Progenitor cell of endocrine pancreas (in vitro differentiated cells): ENCODE measurements around the gene TRIM50. TPM values are rescaled to one million over a fixed set of nuclear protein-coding genes. Genes with fewer than 3 reads are reported as not detected.
A peak's percentile ranks its signal among the peaks of the same experiment; 100 is the strongest.
"Not testable (repeated sequence)": the region's sequence is repeated elsewhere in the genome, so short reads cannot be mapped to it uniquely, and the experiment has no call there.

ENCODE experiments used
- DNase-seq: peaks from one replicate; pipeline ENCODE4 v3.0.0; 2021; ENCODE audit warnings: low spot score; ENCODE audit not compliant: unreplicated experiment
- H3K27ac Mint-ChIP-seq: 2 replicates; pipeline ENCODE4 v1.8.0; 2021; ENCODE audit warnings: mild to moderate bottlenecking, moderate library complexity, mixed read lengths
- H3K27me3 Mint-ChIP-seq: 2 replicates; pipeline ENCODE4 v1.8.0; 2021; ENCODE audit warnings: mixed read lengths
- H3K36me3 Mint-ChIP-seq: 2 replicates; pipeline ENCODE4 v1.8.0; 2022; ENCODE audit warnings: mixed read lengths; ENCODE audit not compliant: insufficient read depth
- H3K4me1 Mint-ChIP-seq: 2 replicates; pipeline ENCODE4 v1.8.0; 2021; ENCODE audit warnings: low read depth, mixed read lengths
- H3K4me3 Mint-ChIP-seq: 2 replicates; pipeline ENCODE4 v1.8.0; 2021; ENCODE audit warnings: low read depth, mild to moderate bottlenecking, moderate library complexity, mixed read lengths
- H3K9me3 Mint-ChIP-seq: 2 replicates; pipeline ENCODE4 v1.8.0; 2021; ENCODE audit warnings: low read depth, mixed read lengths
- total RNA-seq: library from RNA; stranded (reverse); gene quantifications from 2 replicates; pipeline ENCODE4 v1.2.1, GENCODE V29; 2021
- TF ChIP-seq, protein P1 (sequence below): fragments of 200-600 bp; sonication (generic); IDR thresholded peaks from one replicate; pipeline ENCODE4 v1.5.0; 2021; ENCODE audit warnings: antibody characterized with exemption, mild to moderate bottlenecking; ENCODE audit not compliant: unreplicated experiment

The TRIM50 gene
- total RNA-seq, 1 donor from 2014 or later, result 10.9 TPM

DNA sequence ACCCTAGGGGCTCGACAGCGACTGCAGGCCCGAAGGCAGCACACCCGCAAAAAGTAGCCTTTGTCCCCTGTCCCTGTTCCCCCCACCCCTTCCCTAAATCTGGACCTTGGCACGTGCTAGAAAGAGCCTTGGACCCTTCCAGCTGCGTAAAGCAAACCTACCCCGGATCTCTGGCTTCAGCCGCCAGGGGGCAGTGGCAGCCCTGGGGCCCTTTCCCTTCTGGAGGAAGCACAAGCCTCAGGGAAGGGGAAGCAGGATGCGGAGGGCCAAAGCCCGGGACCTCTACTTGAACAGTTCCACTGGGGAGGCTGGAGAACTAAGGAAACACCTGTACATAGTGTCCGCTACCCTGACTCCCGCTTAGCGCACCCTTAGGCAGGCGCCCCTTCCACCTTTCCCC lies 26.8 kb downstream of the TRIM50 start:
- H3K4me3 Mint-ChIP-seq, DNase-seq, H3K36me3 Mint-ChIP-seq, H3K9me3 Mint-ChIP-seq, H3K4me1 Mint-ChIP-seq, H3K27me3 Mint-ChIP-seq, H3K27ac Mint-ChIP-seq: not testable (repeated sequence)
- TF ChIP-seq, protein P1, sequence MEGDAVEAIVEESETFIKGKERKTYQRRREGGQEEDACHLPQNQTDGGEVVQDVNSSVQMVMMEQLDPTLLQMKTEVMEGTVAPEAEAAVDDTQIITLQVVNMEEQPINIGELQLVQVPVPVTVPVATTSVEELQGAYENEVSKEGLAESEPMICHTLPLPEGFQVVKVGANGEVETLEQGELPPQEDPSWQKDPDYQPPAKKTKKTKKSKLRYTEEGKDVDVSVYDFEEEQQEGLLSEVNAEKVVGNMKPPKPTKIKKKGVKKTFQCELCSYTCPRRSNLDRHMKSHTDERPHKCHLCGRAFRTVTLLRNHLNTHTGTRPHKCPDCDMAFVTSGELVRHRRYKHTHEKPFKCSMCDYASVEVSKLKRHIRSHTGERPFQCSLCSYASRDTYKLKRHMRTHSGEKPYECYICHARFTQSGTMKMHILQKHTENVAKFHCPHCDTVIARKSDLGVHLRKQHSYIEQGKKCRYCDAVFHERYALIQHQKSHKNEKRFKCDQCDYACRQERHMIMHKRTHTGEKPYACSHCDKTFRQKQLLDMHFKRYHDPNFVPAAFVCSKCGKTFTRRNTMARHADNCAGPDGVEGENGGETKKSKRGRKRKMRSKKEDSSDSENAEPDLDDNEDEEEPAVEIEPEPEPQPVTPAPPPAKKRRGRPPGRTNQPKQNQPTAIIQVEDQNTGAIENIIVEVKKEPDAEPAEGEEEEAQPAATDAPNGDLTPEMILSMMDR, result peak; percentile 15

DNA sequence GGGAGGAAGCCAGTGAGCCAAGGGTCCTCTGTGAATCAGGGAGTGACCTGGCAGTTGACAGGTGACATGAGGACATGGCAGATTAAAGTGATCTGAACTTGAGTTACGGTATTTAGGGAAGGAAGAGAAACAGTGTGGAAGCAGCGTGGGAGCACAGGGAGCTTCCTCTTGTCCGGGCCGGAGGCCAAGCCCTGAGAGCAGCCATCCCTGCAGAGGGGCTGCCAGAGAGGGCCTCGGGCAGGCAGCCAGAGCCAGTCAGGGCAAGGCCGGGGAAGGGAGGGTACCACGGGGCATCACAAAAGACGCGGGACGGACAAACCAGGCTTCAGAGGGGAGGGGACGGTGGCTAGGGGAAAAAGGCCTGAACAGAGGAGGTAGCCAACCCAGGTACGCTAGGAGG lies 28.1 kb downstream of the TRIM50 start:
- not testable (repeated sequence) for H3K4me3 Mint-ChIP-seq, H3K4me1 Mint-ChIP-seq, DNase-seq, H3K36me3 Mint-ChIP-seq, H3K27me3 Mint-ChIP-seq, H3K9me3 Mint-ChIP-seq, H3K27ac Mint-ChIP-seq

DNA sequence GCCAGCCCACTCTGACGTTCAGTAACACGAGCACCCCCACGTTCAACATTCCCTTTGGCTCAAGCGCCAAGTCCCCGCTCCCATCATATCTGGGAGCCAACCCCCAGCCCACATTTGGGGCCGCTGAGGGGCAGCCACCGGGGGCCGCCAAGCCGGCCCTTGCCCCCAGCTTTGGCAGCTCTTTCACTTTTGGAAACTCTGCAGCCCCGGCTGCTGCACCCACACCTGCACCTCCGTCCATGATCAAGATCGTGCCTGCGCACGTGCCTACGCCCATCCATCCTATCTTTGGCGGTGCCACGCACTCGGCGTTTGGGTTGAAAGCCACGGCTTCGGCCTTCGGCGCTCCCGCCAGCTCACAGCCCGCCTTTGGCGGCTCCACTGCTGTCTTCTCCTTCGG lies 30.2 kb downstream of the TRIM50 start:
- not testable (repeated sequence) for H3K27me3 Mint-ChIP-seq, H3K27ac Mint-ChIP-seq, H3K4me1 Mint-ChIP-seq, DNase-seq, H3K36me3 Mint-ChIP-seq, H3K4me3 Mint-ChIP-seq, H3K9me3 Mint-ChIP-seq

DNA sequence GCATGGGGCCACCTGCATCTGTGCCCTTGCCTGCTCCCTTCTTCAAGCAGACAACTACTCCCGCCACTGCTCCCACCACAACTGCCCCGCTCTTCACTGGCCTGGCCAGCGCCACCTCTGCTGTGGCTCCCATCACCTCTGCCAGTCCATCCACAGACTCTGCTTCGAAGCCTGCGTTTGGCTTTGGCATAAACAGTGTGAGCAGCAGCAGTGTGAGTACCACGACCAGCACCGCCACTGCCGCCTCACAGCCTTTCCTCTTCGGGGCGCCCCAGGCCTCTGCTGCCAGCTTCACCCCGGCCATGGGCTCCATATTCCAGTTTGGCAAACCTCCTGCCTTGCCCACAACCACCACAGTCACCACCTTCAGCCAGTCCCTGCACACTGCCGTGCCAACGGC lies 30.6 kb downstream of the TRIM50 start:
- H3K9me3 Mint-ChIP-seq, H3K36me3 Mint-ChIP-seq, H3K4me3 Mint-ChIP-seq, DNase-seq, H3K4me1 Mint-ChIP-seq, H3K27ac Mint-ChIP-seq, H3K27me3 Mint-ChIP-seq: not testable (repeated sequence)

DNA sequence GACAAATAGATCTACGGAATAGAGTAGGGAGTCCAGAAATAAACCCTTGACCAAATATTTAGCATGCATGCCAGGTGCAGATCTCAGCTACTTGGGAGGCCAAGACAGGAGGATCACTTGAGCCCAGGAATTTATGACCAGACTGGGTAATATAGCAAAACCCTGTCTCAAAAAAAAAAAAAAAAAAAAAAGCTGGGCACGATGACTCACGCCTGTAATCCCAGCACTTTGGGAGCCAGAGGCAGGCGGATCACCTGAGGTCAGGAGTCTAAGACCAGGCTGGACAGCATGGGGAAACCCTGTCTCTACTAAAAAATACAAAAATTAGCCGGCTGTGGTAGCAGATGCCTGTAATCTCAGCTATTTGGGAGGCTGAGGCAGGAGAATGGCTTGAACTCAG lies 50.7 kb downstream of the TRIM50 start:
- not testable (repeated sequence) for H3K36me3 Mint-ChIP-seq, H3K4me1 Mint-ChIP-seq, H3K27ac Mint-ChIP-seq, H3K4me3 Mint-ChIP-seq, H3K9me3 Mint-ChIP-seq, H3K27me3 Mint-ChIP-seq, DNase-seq

GRCh38 chr7:73267813-73268212 lies 60.1 kb downstream of the TRIM50 start:
- not testable (repeated sequence) for H3K36me3 Mint-ChIP-seq, H3K4me3 Mint-ChIP-seq

DNA sequence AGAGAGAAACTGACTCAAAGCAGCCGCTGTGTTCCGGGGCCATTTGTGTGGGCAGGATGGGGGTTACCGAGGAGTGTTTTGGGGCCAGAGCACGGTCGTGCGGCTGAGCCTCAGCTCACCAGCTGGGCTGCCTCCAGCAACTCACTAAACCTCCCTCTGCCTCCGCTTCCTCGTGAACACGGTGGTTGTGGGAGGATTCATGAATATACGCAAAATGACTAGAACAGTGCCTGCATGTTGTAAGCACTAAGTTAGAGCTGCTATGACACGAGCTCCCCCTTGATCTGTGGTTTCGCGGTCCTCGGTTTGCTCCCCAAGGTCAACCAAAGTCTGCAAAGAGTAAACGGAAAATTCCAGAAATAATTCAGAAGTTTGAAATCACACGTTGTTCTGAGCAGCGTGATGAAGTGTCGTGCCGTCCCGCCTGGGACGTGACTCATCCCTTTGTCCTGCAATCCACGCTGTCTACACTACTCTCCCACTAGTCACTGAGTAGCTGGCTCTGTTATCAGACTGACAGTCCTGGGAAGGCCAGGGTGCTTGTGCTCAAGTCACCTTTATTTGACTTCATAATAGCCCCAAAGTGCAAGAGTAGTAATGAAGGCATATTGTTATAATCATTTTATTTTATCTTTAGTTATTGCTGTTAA lies 61.0 kb downstream of the TRIM50 start:
- not testable (repeated sequence) for H3K36me3 Mint-ChIP-seq, DNase-seq, H3K9me3 Mint-ChIP-seq, H3K4me1 Mint-ChIP-seq, H3K27me3 Mint-ChIP-seq, H3K4me3 Mint-ChIP-seq, H3K27ac Mint-ChIP-seq

More at GRCh38 chr7:73267813-73268212, 60.1 kb downstream of the TRIM50 start:
- H3K9me3 Mint-ChIP-seq, H3K27ac Mint-ChIP-seq, H3K4me1 Mint-ChIP-seq, DNase-seq, H3K27me3 Mint-ChIP-seq: not testable (repeated sequence)

Other genes with a start within 250 kb of the TRIM50 start
- gene SPDYE9, start 242.0 kb downstream of the TRIM50 start, total RNA-seq, result 0.22 TPM in 1 of 2 replicates, not detected in the other
- gene NSUN5, start 19.3 kb downstream of the TRIM50 start, total RNA-seq, result 35.2 and 36.8 TPM in 2 replicates
- gene FKBP6, start 79 bp upstream of the TRIM50 start, total RNA-seq, result not detected in 2 replicates
- gene FZD9, start 105.7 kb upstream of the TRIM50 start, total RNA-seq, result 1.6 and 1.8 TPM in 2 replicates
- gene BAZ1B, start 194.2 kb upstream of the TRIM50 start, total RNA-seq, result 90.5 and 92.1 TPM in 2 replicates
- 37.8 and 46.1 TPM in 2 replicates for gene BCL7B, start 229.6 kb upstream of the TRIM50 start, total RNA-seq